DOHH2 (cell line): ENCODE data around the gene STXBP5L.

Experiments
- CTCF ChIP-seq: fragments of 200-600 bp; sonication (generic); IDR thresholded peaks from one replicate; pipeline ENCODE4 v1.5.1; 2014; ENCODE audit warnings: antibody characterized with exemption, mild to moderate bottlenecking, low read depth, low read length; ENCODE audit not compliant: poor library complexity, severe bottlenecking
- EZH2phosphoT487 ChIP-seq: fragments of 200-600 bp; sonication (generic); IDR thresholded peaks from 2 replicates; pipeline ENCODE4 v1.6.1; 2017; ENCODE audit warnings: borderline replicate concordance, mild to moderate bottlenecking, antibody characterized with exemption, low read length, moderate library complexity, mixed read lengths

GRCh38 chr3:121330634-121331033 lies 422.6 kb downstream of the STXBP5L start:
- TF ChIP-seq CTCF (no peak), EZH2phosphoT487 (no peak)
